ENCODE results near the gene ZFP57. TPM values are rescaled to one million over a fixed set of nuclear protein-coding genes. Genes with fewer than 3 reads are reported as not detected.

The ZFP57 gene
- polyA plus RNA-seq, 1 donor: not detected

- DNase-seq (ENCODE audit: low read depth): no peak
Observed at GRCh38 chr6:29656157-29656556, 24.8 kb downstream of the ZFP57 start.

DNA sequence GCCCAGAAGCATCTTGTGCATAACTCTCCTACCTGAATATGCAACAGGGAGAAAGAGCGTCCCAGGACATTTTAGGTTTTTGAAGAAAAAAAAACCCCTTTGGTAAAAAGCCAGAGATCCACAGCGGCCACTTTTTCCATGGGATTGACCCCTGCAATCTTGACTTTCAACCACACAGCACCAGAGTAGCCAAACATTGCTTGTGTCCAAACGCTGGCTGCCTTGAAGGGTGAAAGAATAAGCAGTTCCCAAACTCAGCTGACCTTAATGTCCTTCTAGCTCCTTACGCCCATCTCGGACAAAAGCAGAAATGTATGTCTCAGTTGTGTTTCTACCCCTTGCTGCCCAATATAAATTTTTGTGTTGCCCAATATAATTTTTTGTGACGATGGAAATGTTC lies 25.3 kb downstream of the ZFP57 start:
- DNase-seq (ENCODE audit: low read depth): no peak

GRCh38 chr6:29653452-29654038 lies 27.4 kb downstream of the ZFP57 start:
- peak; percentile 32 for DNase-seq (ENCODE audit: low read depth)

DNA sequence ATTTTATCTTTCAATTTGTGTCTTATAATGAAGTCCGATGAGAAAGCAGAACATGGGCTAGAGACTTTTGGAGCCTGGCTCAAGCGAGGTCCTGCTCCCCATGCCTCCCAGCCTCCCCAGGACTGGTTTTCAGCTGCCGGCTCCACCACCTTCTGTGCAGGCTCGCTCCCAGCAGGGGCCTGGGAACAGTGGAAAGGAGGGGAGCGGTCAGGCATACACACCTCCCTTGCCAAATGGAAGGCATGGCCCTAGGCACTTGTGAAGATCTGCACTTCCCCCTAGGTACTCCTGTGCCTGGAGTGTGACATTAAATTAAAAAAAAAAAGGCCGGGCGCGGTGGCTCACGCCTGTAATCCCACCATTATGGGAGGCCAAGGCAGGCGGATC lies 28.8 kb downstream of the ZFP57 start:
- no peak for DNase-seq (ENCODE audit: low read depth)

DNA sequence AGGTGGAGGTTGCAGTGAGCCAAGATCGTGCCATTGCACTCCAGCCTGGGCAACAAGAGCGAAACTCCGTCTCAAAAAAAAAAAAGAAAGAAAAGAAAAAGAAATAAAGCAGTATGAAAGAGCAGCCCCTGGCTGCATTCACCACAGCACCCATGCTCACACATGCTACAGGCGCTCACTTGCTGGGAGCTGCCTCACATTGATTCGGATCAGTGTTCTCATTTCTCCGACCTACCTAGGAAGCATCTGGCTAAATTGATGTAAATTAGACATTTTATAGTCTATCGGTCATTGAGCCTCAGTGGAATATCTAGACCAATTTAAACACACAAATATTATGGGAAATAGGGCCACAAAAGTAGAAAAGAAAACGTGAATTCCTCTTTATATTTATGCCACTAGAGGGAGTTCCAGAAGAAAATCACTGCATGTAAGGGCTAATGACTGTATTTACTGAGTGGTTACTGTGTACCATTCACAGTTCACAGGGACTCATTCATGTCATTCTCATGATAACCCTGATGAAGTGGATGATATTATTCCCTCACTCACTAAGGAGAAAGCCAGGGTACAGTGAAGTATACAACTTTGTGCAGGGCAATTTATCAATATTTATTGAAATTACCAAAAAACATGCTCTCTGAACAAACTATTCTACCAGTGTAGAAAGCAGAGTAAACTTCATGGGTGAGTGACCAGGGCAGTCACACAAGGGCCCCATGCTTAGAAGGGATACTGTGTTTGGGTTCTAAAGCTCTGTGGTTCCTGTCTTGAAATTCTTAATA lies 29.3 kb downstream of the ZFP57 start:
- DNase-seq (ENCODE audit: low read depth): no peak

DNA sequence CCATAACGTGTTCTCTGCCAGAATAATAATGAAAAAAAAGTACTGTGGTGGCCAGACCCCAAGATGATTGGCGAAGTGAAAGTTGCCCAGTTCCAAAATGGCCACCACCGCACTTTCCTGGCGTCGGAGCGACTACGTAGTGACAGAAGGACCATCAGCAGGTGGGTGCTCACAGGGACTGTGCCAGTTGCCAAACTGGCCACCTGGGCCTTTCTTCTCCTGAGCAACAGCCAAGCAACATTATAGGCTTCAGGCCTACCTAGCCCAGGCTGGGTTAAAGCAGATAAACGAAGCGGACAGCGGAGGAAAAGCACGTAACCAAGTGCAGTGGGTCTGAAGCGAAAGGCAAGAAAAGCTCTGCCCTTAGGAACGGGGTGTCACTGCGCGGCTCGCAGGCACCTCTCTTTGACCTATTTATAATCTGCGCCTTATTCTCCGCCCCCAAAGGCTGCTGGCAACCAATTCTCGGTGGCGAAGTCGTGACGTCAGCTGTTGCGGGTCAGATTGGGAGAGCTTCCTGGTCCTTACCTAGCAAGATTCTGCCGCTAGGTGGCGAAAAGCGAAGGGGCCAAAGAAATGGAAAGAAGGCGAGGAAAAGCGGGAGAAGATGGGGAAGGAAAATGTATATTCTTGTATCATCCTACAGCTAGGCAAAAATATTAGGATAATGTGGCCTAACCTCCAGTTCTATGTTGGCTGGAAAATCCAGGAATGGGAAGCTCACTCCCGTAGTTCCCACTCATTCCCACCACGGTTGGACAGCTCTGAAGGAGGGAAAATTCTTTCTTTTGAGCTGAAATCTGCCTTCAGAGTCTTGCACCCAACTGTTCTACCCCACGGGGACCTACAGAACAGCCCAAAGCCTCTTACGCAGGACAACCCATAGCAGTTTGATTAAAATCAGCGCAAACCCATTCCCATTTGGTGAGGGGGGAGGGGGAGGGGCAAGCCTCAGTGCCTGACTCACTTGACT lies 31.0 kb downstream of the ZFP57 start:
- peak; percentile 94 for DNase-seq (ENCODE audit: low read depth)

DNA sequence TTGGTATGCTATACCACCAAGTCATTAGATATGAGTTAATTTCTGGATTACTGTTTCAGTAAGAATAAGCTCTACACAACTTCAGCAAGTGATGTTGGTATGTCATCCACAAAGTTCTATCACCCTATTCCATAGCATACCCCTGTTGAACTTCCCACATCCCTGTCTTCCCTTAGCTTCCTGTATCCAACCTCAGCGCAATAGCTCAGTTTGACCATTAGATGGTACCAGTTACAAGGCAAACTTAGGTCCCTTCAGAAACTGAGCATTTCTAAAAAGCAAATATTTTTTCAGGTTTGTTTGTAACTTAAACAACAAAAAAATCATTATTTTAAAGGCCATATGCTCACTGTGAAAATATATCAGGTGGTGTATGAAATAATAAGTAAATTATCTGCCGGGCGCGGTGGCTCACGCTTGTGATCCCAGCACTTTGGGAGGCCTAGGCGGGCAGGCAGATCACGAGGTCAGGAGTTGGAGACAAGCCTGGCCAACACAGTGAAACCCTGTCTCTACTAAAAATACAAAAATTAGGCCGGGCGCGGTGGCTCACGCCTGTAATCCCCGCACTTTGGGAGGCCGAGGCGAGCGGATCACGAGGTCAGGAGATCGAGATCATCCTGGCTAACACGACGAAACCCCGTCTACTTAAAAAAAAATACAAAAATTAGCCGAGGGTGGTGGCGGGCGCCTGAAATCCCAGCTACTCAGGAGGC lies 32.9 kb downstream of the ZFP57 start:
- DNase-seq (ENCODE audit: low read depth): no peak

GRCh38 chr6:29641430-29642148 lies 39.4 kb downstream of the ZFP57 start:
- DNase-seq (ENCODE audit: low read depth): no peak

DNA sequence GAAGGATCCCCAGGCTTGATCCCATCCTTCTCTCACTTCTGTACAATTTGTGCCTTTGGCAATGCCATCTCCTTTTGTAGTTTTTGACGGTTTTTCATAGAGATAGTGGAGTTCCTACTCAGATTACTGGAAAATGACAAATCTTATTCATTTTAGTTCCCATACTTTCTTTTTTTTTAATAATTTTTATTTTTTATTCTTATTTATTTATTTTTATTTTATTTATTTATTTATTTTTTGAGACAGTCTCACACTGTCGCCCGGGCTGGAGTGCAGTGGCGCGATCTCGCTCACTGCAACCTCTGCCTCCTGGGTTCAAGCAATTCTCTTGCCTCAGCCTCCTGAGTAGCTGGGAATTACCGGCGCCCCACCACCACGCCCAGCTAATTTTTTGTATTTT lies 43.7 kb downstream of the ZFP57 start:
- DNase-seq (ENCODE audit: low read depth): no peak

DNA sequence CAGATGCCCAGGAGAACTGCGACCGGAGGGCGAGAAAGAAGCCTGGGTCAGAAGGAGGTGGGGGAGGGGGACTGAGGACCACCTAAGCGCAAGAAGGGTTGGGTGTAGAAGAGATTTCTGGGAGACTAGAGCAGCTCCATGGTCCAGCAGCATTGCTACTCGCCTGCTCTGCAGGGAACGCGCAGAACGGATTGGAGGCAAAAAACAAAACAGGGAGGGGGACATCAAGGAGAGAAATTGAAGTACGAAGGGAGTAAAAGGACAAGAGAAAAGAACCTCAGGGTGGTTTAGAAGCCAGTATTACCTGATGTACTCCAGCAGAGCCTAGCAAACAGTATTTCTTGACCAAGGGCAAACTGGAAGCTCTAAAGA lies 47.4 kb downstream of the ZFP57 start:
- peak; percentile 19 for DNase-seq (ENCODE audit: low read depth)

- DNase-seq (ENCODE audit: low read depth): peak; percentile 66
Observed at GRCh38 chr6:29632789-29633533, 48.0 kb downstream of the ZFP57 start, which contains the start of gene GABBR1. TSS of gene GABBR1 (minus strand) at chr6:29633183. CDS start at chr6:29632385, 798 bp downstream.

DNA sequence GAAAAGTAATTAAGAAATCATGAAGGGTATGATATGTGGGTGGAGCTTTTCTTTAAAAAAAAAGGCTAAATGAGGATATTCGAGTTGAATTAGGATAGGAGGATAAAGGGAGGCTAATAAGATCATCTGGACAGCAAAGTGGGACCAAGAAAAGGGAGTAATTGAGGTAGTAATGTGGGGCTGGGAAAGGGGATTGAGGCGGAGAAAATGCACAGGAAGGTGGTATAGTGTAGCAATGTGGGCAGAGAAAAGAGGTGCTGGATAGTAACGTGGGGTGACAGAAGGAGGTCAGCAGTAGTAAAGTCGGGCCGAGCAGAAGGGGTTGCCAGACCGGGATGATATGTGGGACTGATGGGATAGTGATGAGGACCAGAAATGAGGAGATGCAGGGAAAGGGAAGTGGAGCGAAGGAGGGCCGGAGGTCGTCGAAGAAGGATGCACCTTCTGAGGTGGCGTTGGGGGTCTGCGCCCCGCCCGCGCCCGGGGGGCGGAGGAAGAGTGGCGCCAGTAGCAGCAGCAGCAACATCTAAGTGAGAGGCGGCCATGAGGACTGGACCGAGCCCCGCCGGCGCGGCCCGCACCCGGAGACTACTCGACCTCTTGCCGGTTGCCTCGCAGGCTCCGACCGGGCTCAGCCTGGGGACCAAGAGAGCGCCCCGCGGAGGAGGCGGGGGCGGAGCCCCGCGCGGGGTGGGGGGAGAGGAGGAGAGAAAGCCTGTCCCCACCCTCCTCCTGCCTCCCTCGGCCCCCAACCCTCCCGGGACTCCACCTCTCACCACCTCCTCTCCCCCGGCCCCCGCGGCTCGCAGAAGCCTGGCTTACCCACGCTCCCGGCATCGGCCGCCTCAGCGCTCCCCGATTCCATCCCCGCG lies 48.9 kb downstream of the ZFP57 start:
- no peak for DNase-seq (ENCODE audit: low read depth)

DNA sequence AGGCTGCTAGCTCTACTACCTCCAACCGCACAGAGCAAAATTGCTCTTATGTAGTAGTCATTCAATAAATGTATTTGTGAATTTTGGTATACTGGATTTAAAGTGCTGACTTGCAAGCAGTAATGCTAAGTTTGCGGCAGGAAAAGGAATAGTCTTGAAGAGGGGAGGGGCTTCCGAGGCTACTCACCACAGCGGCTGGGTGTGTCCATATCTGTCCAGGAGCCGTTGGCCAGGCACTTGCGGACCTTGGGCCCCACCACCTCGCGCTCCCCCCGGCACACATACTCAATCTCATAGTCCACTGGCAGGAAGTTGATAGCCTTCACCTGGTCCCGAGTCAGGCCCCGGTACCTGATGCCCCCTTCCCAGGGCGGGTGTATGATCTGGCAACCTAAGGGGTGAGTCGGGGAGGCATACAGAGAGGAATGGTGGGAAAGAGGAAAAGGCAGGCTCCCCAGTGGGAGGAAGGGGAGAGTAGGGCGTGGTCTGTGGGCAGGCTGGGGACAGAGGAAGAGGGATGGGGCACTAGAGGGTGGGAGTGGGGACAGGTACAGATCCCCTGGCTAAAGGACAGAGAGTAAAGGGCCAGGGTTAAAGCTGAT lies 49.6 kb downstream of the ZFP57 start:
- no peak for DNase-seq (ENCODE audit: low read depth)

DNA sequence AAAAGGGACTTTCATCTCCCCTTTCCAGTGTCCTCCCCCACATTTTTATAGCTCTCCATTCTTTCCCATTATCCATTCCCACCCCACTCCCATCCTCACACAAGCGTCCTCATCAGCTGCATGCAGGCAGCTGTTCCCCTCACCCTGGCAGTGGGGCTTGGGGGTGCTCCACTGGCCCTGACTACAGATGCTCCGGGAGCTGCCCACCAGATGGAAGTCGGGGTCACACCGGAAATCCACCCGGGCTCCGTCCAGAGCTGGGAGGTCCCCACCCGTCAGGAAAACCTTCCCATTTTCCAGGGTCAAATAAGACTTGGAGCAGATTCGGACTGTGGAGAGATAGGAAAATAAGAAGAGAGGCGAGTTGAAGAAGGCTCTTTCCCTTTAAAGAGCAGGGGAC lies 50.6 kb downstream of the ZFP57 start:
- no peak for DNase-seq (ENCODE audit: low read depth)

- no peak for DNase-seq (ENCODE audit: low read depth)
Observed at GRCh38 chr6:29629571-29629970, 51.4 kb downstream of the ZFP57 start.

GRCh38 chr6:29628419-29629281 lies 52.3 kb downstream of the ZFP57 start:
- DNase-seq (ENCODE audit: low read depth): peak; percentile 25

GRCh38 chr6:29627755-29628418 lies 53.1 kb downstream of the ZFP57 start:
- peak; percentile 36 for DNase-seq (ENCODE audit: low read depth)
